GM10266 (cell line): ENCODE data around the gene PPP1CB.

Source experiments
- DNase-seq: peaks from one replicate; pipeline ENCODE4 v3.0.0; 2012; ENCODE audit errors: extremely low spot score
- CTCF ChIP-seq: IDR thresholded peaks from 2 replicates; pipeline ENCODE4 v1.5.1; 2012; ENCODE audit warnings: mild to moderate bottlenecking, low read depth; ENCODE audit not compliant: control insufficient read depth, insufficient read depth; ENCODE audit errors: missing control alignments

PPP1CB gene

GRCh38 chr2:28824207-28824606 is 72.6 kb downstream of the PPP1CB start:
- DNase-seq, result no peak
- TF ChIP-seq CTCF, result no peak

- TF ChIP-seq CTCF, result no peak
- DNase-seq, result no peak
Measured at GRCh38 chr2:28824870-28825269, 73.2 kb downstream of the PPP1CB start.

- DNase-seq, result no peak
- TF ChIP-seq CTCF, result no peak
Measured at GRCh38 chr2:28828382-28828781, 76.8 kb downstream of the PPP1CB start.

GRCh38 chr2:28833740-28834470 is 82.3 kb downstream of the PPP1CB start:
- DNase-seq, result no peak
- no peak for TF ChIP-seq CTCF

GRCh38 chr2:28835781-28836180 is 84.2 kb downstream of the PPP1CB start:
- no peak for TF ChIP-seq CTCF
- DNase-seq, result no peak

- no peak for DNase-seq
- no peak for TF ChIP-seq CTCF
Measured at GRCh38 chr2:28838971-28839370, 87.3 kb downstream of the PPP1CB start.

- DNase-seq, result no peak
- no peak for TF ChIP-seq CTCF
Measured at GRCh38 chr2:28842042-28842441, 90.4 kb downstream of the PPP1CB start.
